HCT116 (cell line): ENCODE results near the gene ABHD11. TPM values are rescaled to one million over a fixed set of nuclear protein-coding genes. Genes with fewer than 3 reads are reported as not detected.

Experiments
- ATAC-seq: fragments of 200-7000 bp; cut with Tn5 transposase; 2 replicates; pipeline ENCODE4 v1.9.1; 2020; ENCODE audit warnings: mild to moderate bottlenecking, moderate library complexity
- BruUV-seq: library from RNA; stranded (reverse); fragments of 400-500 nt; replicated peaks from 2 replicates; lab custom pipeline; 2021; lab: Mats Ljungman, UMichigan
- CTCF ChIA-PET: fragments of 300-600 bp; sonication (Branson Sonifier 250); formaldehyde crosslinking; loops from one replicate; lab custom pipeline; 2021; ENCODE audit warnings: antibody characterized with exemption; lab: Charles Lee
- POLR2A ChIA-PET: fragments of 300-600, 350-600 bp; sonication (Branson Sonifier 250); formaldehyde crosslinking; loops from one replicate; lab custom pipeline; 2021; ENCODE audit warnings: antibody characterized with exemption; lab: Charles Lee
- RAD21 ChIA-PET, 2 experiments: fragments of 300-600 bp; sonication (Branson Sonifier 250); formaldehyde crosslinking; loops; one replicate each; lab custom pipeline; 2023; ENCODE audit warnings: low total read pairs in 2 of 2; ENCODE audit not compliant: uncharacterized antibody in 2 of 2, unreplicated experiment in 2 of 2, low non-redundant PET in 1 of 2; lab: Charles Lee
- DNase-seq: peaks from one replicate; pipeline ENCODE4 v3.0.0-alpha.2; 2010; ENCODE audit warnings: low read depth, low spot score
- H2AFZ ChIP-seq: fragments of 200-600 bp; shearing (Covaris generic), sonication (generic); 2 replicates; pipeline ENCODE4 v1.6.1; 2017; ENCODE audit warnings: low read depth, mixed run types, mixed read lengths, antibody characterized with exemption, low read length; ENCODE audit not compliant: poor library complexity, severe bottlenecking
- H3K27ac ChIP-seq: 2 replicates; pipeline ENCODE4 v1.5.1; 2012; ENCODE audit warnings: low read depth, low read length
- H3K27me3 ChIP-seq: fragments of 200-600 bp; sonication (generic); 2 replicates; pipeline ENCODE4 v1.6.1; 2016; ENCODE audit warnings: mixed run types, low read length, mixed read lengths; ENCODE audit not compliant: insufficient read depth
- H3K36me3 ChIP-seq, 2 experiments: fragments of 200-500 bp in 1 of 2; fragments of 200-600 bp in 1 of 2; sonication (Bioruptor generic) in 1 of 2; sonication (generic) in 1 of 2; 2 replicates each; pipeline versions ENCODE4 v1.5.1 to v1.6.1; 2014 to 2016; ENCODE audit warnings: low read length in 2 of 2, inconsistent platforms in 1 of 2, mixed read lengths in 1 of 2, mixed run types in 1 of 2; ENCODE audit not compliant: insufficient read depth in 2 of 2, control insufficient read depth in 1 of 2
- H3K4me1 ChIP-seq, 2 experiments: fragments of 200-600 bp in 1 of 2; sonication (generic) in 1 of 2; 2 replicates each; pipeline versions ENCODE4 v1.5.1 to v1.6.1; 2012 to 2017; ENCODE audit warnings: low read length in 2 of 2, inconsistent platforms in 1 of 2, mild to moderate bottlenecking in 1 of 2, mixed read lengths in 1 of 2, mixed run types in 1 of 2, moderate library complexity in 1 of 2; ENCODE audit not compliant: insufficient read depth in 2 of 2, control insufficient read depth in 1 of 2
- H3K4me2 ChIP-seq: fragments of 200-600 bp; sonication (generic); 2 replicates; pipeline ENCODE4 v1.6.1; 2017; ENCODE audit warnings: mixed run types, low read length, mixed read lengths
- H3K4me3 ChIP-seq, 2 experiments: fragments of 200-600 bp in 1 of 2; sonication (generic) in 1 of 2; replicated peaks in 1 of 2; 2 replicates each; pipeline ENCODE4 v1.5.1; 2011 to 2016; ENCODE audit warnings: low read length in 2 of 2, control low read depth in 1 of 2, low read depth in 1 of 2, mild to moderate bottlenecking in 1 of 2, mixed read lengths in 1 of 2, mixed run types in 1 of 2
- H3K79me2 ChIP-seq: fragments of 200-600 bp; sonication (generic); 2 replicates; pipeline ENCODE4 v1.6.1; 2017; ENCODE audit warnings: mild to moderate bottlenecking, mixed run types, low read length, moderate library complexity, mixed read lengths; ENCODE audit not compliant: insufficient read depth
- H3K9ac ChIP-seq: fragments of 200-600 bp; sonication (generic); 2 replicates; pipeline ENCODE4 v1.6.1; 2016; ENCODE audit warnings: low read length, mixed read lengths
- H3K9me2 ChIP-seq: fragments of 200-600 bp; sonication (generic), shearing (Covaris generic); 2 replicates; pipeline ENCODE4 v1.6.1; 2017; ENCODE audit warnings: mixed run types, mild to moderate bottlenecking, moderate library complexity; ENCODE audit not compliant: insufficient read depth
- H3K9me3 ChIP-seq, 2 experiments: fragments of 200-500 bp in 1 of 2; fragments of 200-600 bp in 1 of 2; sonication (Bioruptor generic) in 1 of 2; sonication (generic) in 1 of 2; 2 replicates each; pipeline ENCODE4 v1.6.1; 2014 to 2017; ENCODE audit warnings: low read length in 2 of 2, mixed read lengths in 2 of 2, inconsistent platforms in 1 of 2, low read depth in 1 of 2, mild to moderate bottlenecking in 1 of 2, mixed run types in 1 of 2, moderate library complexity in 1 of 2; ENCODE audit not compliant: control insufficient read depth in 1 of 2, insufficient read depth in 1 of 2
- H4K20me1 ChIP-seq: fragments of 200-600 bp; sonication (generic), shearing (Covaris generic); 2 replicates; pipeline ENCODE4 v1.6.1; 2017; ENCODE audit warnings: mixed run types, mild to moderate bottlenecking, moderate library complexity; ENCODE audit not compliant: insufficient read depth
- CBX3 ChIP-seq: IDR thresholded peaks from 2 replicates; pipeline ENCODE4 v1.6.1; 2012; ENCODE audit warnings: low read depth
- CEBPB ChIP-seq: IDR thresholded peaks from 2 replicates; pipeline ENCODE4 v1.6.1; 2012; ENCODE audit warnings: low read depth
- EGR1 ChIP-seq: IDR thresholded peaks from 2 replicates; pipeline ENCODE4 v1.6.1; 2012; ENCODE audit warnings: low read depth
- ELF1 ChIP-seq: IDR thresholded peaks from 2 replicates; pipeline ENCODE4 v1.6.1; 2012; ENCODE audit warnings: low read depth, borderline replicate concordance
- POLR2A ChIP-seq: IDR thresholded peaks from 2 replicates; pipeline ENCODE4 v1.7.0; 2011; ENCODE audit warnings: borderline replicate concordance; ENCODE audit not compliant: insufficient read depth, insufficient read length; ENCODE audit errors: extremely low read depth
- POLR2AphosphoS5 ChIP-seq: IDR thresholded peaks from 2 replicates; pipeline ENCODE4 v1.6.1; 2011; ENCODE audit warnings: mild to moderate bottlenecking, low read depth, low read length, moderate library complexity
- RAD21 ChIP-seq: IDR thresholded peaks from 2 replicates; pipeline ENCODE4 v1.6.1; 2012; ENCODE audit warnings: low read depth, mild to moderate bottlenecking
- SIN3A ChIP-seq: IDR thresholded peaks from 2 replicates; pipeline ENCODE4 v1.6.1; 2012; ENCODE audit warnings: low read depth
- SP1 ChIP-seq: IDR thresholded peaks from 2 replicates; pipeline ENCODE4 v1.6.1; 2012; ENCODE audit warnings: low read depth
- YY1 ChIP-seq: IDR thresholded peaks from 2 replicates; pipeline ENCODE4 v1.6.1; 2011; ENCODE audit warnings: low read length, low read depth, moderate library complexity, mild to moderate bottlenecking; ENCODE audit not compliant: insufficient replicate concordance; ENCODE audit errors: extremely low read depth
- ZFX ChIP-seq: fragments of 450-650 bp; IDR thresholded peaks from 2 replicates; pipeline ENCODE4 v1.6.1; 2017
- ZNF274 ChIP-seq: fragments of 200-500 bp; sonication (Bioruptor generic); IDR thresholded peaks from 2 replicates; pipeline ENCODE4 v1.6.1; 2014; ENCODE audit warnings: mild to moderate bottlenecking, low read depth, low read length, inconsistent platforms
- intact Hi-C: fragments of 100-400 bp; cut with micrococcal nuclease; formaldehyde crosslinking; loops from 2 replicates; pipeline ENCODE4 v1.10.0; 2022
- total RNA-seq: library from RNA; stranded (reverse); gene quantifications from one replicate; pipeline ENCODE4 v1.2.1, GENCODE V29; 2021; ENCODE audit not compliant: unreplicated experiment
- TF ChIP-seq, protein P1 (sequence below): IDR thresholded peaks from 2 replicates; pipeline ENCODE4 v1.6.1; 2012
- TF ChIP-seq, protein P2 (sequence below): IDR thresholded peaks from 2 replicates; pipeline ENCODE4 v1.6.1; 2012
- TF ChIP-seq, protein P3 (sequence below): IDR thresholded peaks from 2 replicates; pipeline ENCODE4 v1.6.1; 2011; ENCODE audit warnings: mild to moderate bottlenecking, low read length, moderate library complexity; ENCODE audit not compliant: insufficient replicate concordance; ENCODE audit errors: extremely low read depth

Gene ABHD11
- total RNA-seq, 1 experiment from 2014 or later = 69.8 TPM

DNA sequence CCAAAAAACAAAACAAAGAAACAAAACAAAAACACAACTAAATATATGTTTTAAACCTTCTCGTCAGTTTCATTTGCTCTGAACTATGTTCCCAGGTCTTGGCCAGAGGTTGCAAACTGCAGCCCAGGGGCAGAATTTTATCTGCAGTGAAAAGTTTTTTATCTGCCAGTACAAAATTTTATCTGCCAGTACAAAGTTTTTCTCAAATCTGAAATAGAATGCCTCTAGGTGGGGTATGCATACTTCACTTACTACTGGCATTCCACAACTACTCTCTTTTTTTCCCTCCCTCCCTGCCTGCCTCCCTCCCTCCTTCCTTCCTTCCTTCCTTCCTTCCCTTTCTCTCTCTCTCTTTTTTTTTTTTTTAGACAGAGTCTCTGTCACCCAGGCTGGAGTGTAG is 40.9 kb upstream of the ABHD11 start:
- POLR2A ChIA-PET = no interaction called here
- Histone ChIP-seq H3K9ac (no peak overlapping the region; the same call in 1 of the 2 replicates), H3K9me2 (no peaks in the 10 kb centered on the region), H3K27ac (no peak overlapping the region), H3K9me3 (no peaks in the 10 kb centered on the region), H4K20me1 (no peaks in the 10 kb centered on the region), H3K79me2 (no peaks in the 10 kb centered on the region), H2AFZ (no peak overlapping the region), H3K27me3 (no peaks in the 10 kb centered on the region), H3K4me3 (no peak overlapping the region), H3K4me2 (peak overlapping the region; percentile 36; the same call in 1 of the 2 replicates), H3K4me1 (peaks cover 8 to 27% of the 10 kb centered on the region in 2 experiments; a peak in 3 of 4 replicates), H3K36me3 (no peaks in the 10 kb centered on the region)
- TF ChIP-seq ZNF274 = no peak
- TF ChIP-seq RAD21 = peak; percentile 19; the same call in 1 of the 2 replicates
- TF ChIP-seq, protein P1, sequence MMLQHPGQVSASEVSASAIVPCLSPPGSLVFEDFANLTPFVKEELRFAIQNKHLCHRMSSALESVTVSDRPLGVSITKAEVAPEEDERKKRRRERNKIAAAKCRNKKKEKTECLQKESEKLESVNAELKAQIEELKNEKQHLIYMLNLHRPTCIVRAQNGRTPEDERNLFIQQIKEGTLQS = no peak
- no peak for TF ChIP-seq POLR2AphosphoS5
- RAD21 ChIA-PET = no interaction called here
- intact Hi-C loops = no loop called here
- DNase-seq = no peak
- no TSS peak for BruUV-seq
- CTCF ChIA-PET = no interaction called here
- ATAC-seq = no peak

DNA sequence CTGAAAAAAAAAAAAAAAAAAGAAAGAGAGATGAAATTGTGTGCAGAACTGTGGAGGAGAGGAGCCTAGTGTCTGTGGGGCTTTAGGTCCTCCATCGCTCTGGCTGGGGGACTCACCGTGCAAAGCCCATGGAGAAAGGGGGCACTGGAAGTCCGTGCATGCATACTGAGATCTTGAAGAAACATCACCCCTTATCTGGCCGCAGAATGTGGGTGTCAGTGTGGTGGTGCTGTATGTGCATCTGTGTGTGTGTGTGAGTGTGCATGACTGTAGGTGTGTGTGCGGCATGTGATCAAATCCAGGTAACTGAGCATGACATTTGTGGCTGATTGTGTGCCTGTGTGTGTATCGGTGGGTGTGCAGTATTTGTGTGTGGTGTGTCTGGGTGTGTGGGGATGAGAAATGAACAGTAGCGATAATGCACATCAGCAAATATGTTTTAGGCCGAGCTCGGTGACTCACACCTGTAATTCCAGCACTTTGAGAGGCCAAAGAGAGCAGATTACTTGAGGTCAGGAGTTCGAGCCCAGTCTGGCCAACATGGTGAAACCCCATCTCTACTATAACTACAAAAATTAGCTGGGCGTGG is 40.3 kb upstream of the ABHD11 start:
- Histone ChIP-seq H3K9ac (no peak overlapping the region), H4K20me1 (no peaks in the 10 kb centered on the region), H3K36me3 (no peaks in the 10 kb centered on the region), H3K27me3 (no peaks in the 10 kb centered on the region), H3K4me1 (peaks cover 10 to 33% of the 10 kb centered on the region in 2 experiments; a peak in 3 of 4 replicates), H3K79me2 (no peaks in the 10 kb centered on the region), H3K9me3 (no peaks in the 10 kb centered on the region), H2AFZ (no peak overlapping the region), H3K27ac (no peak overlapping the region), H3K9me2 (no peaks in the 10 kb centered on the region), H3K4me3 (no peak overlapping the region), H3K4me2 (peak overlapping the region; percentile 36)
- intact Hi-C loops = no loop called here
- ATAC-seq = peak; percentile 34; the same call in 1 of the 2 replicates
- no TSS peak for BruUV-seq
- ChIA-PET POLR2A (no interaction called here), RAD21 (no interaction called here), CTCF (no interaction called here)
- no peak for DNase-seq
- TF ChIP-seq ZNF274 (no peak), YY1 (no peak), SIN3A (no peak), POLR2AphosphoS5 (no peak), POLR2A (no peak), ZFX (no peak), CBX3 (no peak), CEBPB (no peak), SP1 (no peak), EGR1 (no peak), ELF1 (no peak), RAD21 (no peak)
- TF ChIP-seq, protein P1 = no peak
- TF ChIP-seq, protein P2, sequence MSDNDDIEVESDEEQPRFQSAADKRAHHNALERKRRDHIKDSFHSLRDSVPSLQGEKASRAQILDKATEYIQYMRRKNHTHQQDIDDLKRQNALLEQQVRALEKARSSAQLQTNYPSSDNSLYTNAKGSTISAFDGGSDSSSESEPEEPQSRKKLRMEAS = no peak
- TF ChIP-seq, protein P3, sequence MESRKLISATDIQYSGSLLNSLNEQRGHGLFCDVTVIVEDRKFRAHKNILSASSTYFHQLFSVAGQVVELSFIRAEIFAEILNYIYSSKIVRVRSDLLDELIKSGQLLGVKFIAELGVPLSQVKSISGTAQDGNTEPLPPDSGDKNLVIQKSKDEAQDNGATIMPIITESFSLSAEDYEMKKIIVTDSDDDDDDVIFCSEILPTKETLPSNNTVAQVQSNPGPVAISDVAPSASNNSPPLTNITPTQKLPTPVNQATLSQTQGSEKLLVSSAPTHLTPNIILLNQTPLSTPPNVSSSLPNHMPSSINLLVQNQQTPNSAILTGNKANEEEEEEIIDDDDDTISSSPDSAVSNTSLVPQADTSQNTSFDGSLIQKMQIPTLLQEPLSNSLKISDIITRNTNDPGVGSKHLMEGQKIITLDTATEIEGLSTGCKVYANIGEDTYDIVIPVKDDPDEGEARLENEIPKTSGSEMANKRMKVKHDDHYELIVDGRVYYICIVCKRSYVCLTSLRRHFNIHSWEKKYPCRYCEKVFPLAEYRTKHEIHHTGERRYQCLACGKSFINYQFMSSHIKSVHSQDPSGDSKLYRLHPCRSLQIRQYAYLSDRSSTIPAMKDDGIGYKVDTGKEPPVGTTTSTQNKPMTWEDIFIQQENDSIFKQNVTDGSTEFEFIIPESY = no peak
